Ramos (cell line): ENCODE results near the gene MRPL52.
"Not testable (repeated sequence)": the region's sequence is repeated elsewhere in the genome, so short reads cannot be mapped to it uniquely, and the experiment has no call there.

Experiments used
- in situ Hi-C: fragments of 300-500 bp; cut with MboI; formaldehyde crosslinking; loops from one replicate; pipeline ENCODE4 v1.14.3; 2022; ENCODE audit warnings: low sequenced_read_pairs; ENCODE audit not compliant: unreplicated experiment

The MRPL52 gene

GRCh38 chr14:22829661-22830442, at the start of gene MRPL52:
TSS of gene MRPL52 (plus strand) at chr14:22829887. CDS start at chr14:22829913, 26 bp downstream.
- in situ Hi-C loops, result no loop called here

- in situ Hi-C loops, result loop anchor here (5.0 kb wide), 1 partner anchor 67 kb away; no protein-coding TSS in a partner anchor
Measured at GRCh38 chr14:22780105-22780679, 49.5 kb upstream of the MRPL52 start.

- in situ Hi-C loops, result loop anchor here (5.0 kb wide), 1 partner anchor 66 kb away; no protein-coding TSS in a partner anchor
Measured at GRCh38 chr14:22780941-22781300, 48.8 kb upstream of the MRPL52 start.

- in situ Hi-C loops, result loop anchor here (5.0 kb wide), 1 partner anchor 66 kb away; no protein-coding TSS in a partner anchor
Measured at GRCh38 chr14:22781301-22781991, 48.2 kb upstream of the MRPL52 start.

- in situ Hi-C loops, result no loop called here
Measured at GRCh38 chr14:22786685-22787084, 43.0 kb upstream of the MRPL52 start.

- in situ Hi-C loops, result no loop called here
Measured at GRCh38 chr14:22791301-22791700, 38.4 kb upstream of the MRPL52 start.

- in situ Hi-C loops, result no loop called here
Measured at GRCh38 chr14:22792158-22792557, 37.5 kb upstream of the MRPL52 start.

- in situ Hi-C loops, result not testable (repeated sequence)
Measured at GRCh38 chr14:22793550-22793949, 36.1 kb upstream of the MRPL52 start.

GRCh38 chr14:22793976-22794375, 35.7 kb upstream of the MRPL52 start:
- in situ Hi-C loops, result no loop called here

GRCh38 chr14:22794551-22794951, 35.1 kb upstream of the MRPL52 start:
- in situ Hi-C loops, result no loop called here

- in situ Hi-C loops, result no loop called here
Measured at GRCh38 chr14:22796087-22796707, 33.5 kb upstream of the MRPL52 start.

- in situ Hi-C loops, result no loop called here
Measured at GRCh38 chr14:22797017-22797917, 32.4 kb upstream of the MRPL52 start.

GRCh38 chr14:22798528-22798927, 31.2 kb upstream of the MRPL52 start:
- in situ Hi-C loops, result no loop called here

- in situ Hi-C loops, result no loop called here
Measured at GRCh38 chr14:22800346-22800745, 29.3 kb upstream of the MRPL52 start.

- in situ Hi-C loops, result no loop called here
Measured at GRCh38 chr14:22801716-22802115, 28.0 kb upstream of the MRPL52 start.

GRCh38 chr14:22802860-22803686, 26.6 kb upstream of the MRPL52 start:
- in situ Hi-C loops, result no loop called here

GRCh38 chr14:22803687-22803974, 26.1 kb upstream of the MRPL52 start:
- in situ Hi-C loops, result no loop called here

- in situ Hi-C loops, result not testable (repeated sequence)
Measured at GRCh38 chr14:22805235-22805634, 24.5 kb upstream of the MRPL52 start.

- in situ Hi-C loops, result no loop called here
Measured at GRCh38 chr14:22807432-22808087, 22.1 kb upstream of the MRPL52 start.
